SW 1271 (cell line): ENCODE measurements around the gene FNDC10.
A peak's percentile ranks its signal among the peaks of the same experiment; 100 is the strongest.
"Not testable (repeated sequence)": the region's sequence is repeated elsewhere in the genome, so short reads cannot be mapped to it uniquely, and the experiment has no call there.

Source experiments
- DNase-seq, 2 experiments: peaks; one replicate each; lab custom pipeline; 2025; lab: John Stamatoyannopoulos, UW

Gene FNDC10

GRCh38 chr1:1567152-1567875, 32.6 kb downstream of the FNDC10 start:
- no peak for DNase-seq

- DNase-seq = no peak
Measured at GRCh38 chr1:1565340-1565739, 34.6 kb downstream of the FNDC10 start.

- no peak for DNase-seq
Measured at GRCh38 chr1:1564268-1564667, 35.7 kb downstream of the FNDC10 start.

DNA sequence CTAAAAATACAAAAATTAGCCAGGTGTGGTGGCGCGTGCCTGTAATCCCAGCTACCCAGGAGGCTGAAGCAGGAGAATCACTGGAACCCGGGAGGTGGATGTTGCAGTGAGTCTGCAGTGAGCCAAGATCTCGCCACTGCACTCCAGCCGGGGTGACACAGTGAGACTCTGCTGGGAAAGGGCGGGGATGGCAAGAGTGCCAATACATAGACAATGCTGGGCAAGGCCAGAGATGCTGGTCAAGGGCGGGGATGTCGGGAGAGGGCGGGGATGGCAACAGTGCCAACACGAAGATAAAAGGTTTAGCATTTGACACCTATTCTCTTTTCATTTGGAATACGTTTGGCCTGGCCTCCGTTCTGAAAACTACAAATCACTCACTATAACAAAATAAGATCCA, 36.2 kb downstream of the FNDC10 start:
- no peak for DNase-seq

- no peak for DNase-seq
Measured at GRCh38 chr1:1562556-1563195, 37.3 kb downstream of the FNDC10 start.

GRCh38 chr1:1561801-1562470, 38.0 kb downstream of the FNDC10 start:
- DNase-seq = no peak

DNA sequence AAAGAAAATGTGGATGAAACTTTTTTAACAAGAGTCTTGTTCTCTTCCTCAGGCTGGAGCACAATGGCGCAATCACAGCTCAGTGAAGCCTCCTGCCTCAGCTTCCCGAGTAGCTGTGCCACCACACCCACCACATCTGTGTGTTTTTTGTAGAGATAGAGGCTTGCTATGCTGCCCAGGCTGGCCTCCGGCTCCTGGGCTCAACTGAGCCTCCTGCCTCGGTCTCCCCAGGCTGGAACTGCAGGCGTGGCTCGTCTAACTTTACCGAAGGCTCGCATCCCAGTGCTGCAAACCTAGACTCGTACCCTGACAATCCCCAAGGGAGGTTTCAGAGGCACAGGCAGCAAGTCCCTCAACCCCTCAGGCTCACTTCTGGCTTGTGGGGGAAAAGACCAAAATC, 39.8 kb downstream of the FNDC10 start:
- no peak for DNase-seq

GRCh38 chr1:1559066-1559465, 40.9 kb downstream of the FNDC10 start:
- no peak for DNase-seq

- DNase-seq = no peak
Measured at GRCh38 chr1:1558591-1558990, 41.3 kb downstream of the FNDC10 start.

GRCh38 chr1:1557688-1558087, 42.2 kb downstream of the FNDC10 start:
- DNase-seq = not testable (repeated sequence)

GRCh38 chr1:1556961-1557360, 43.0 kb downstream of the FNDC10 start:
- not testable (repeated sequence) for DNase-seq

- no peak for DNase-seq
Measured at GRCh38 chr1:1556505-1556904, 43.4 kb downstream of the FNDC10 start.

DNA sequence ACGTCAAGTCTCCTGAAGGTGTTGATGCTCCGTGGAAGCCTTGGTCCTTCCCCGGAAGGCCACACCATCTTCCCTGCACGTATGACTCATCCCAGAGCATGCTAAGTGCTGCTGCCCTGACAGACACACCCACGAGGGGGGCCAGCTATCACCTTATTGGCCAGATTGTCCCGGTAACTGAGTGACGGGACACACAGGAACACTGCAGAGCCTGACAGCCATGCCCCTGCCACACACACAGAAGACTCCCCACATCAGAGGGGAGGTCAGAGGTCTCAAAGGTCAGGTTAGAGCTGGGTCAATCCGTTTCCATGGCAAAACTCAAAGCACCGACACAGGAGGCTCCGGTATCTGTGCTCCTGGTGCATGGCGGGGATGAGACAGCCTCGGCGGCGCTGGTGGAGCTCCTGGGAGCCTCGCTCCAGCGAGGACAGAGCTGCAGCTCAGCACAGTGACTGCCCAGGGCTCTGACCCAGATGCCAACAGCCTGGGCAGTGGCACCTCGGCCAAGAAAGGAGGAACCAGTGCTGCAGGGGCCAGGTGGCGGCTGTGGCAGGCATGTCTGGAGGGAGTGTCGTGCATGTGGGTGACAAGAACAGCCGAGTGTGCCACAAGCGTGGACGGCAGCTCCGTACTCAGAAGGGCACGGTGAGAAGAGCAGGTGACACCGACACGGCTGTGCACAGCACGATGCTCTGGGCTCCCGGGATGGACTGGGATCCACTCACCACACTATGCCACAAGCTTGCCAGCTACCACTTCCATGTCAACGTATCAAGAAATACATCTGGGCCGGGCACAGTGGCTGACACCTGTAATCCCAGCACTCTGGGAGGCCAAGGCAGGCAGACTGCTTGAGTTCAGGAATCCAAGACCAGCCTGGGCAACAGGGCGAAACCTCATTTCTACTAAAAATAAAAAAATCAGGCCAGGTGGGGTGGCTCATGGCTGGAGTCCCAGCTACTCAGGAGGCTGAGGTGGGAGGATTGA, 44.7 kb downstream of the FNDC10 start:
- DNase-seq = peak in 1 of 2 experiments; percentile 12

GRCh38 chr1:1554550-1554925, 45.4 kb downstream of the FNDC10 start:
- no peak for DNase-seq

DNA sequence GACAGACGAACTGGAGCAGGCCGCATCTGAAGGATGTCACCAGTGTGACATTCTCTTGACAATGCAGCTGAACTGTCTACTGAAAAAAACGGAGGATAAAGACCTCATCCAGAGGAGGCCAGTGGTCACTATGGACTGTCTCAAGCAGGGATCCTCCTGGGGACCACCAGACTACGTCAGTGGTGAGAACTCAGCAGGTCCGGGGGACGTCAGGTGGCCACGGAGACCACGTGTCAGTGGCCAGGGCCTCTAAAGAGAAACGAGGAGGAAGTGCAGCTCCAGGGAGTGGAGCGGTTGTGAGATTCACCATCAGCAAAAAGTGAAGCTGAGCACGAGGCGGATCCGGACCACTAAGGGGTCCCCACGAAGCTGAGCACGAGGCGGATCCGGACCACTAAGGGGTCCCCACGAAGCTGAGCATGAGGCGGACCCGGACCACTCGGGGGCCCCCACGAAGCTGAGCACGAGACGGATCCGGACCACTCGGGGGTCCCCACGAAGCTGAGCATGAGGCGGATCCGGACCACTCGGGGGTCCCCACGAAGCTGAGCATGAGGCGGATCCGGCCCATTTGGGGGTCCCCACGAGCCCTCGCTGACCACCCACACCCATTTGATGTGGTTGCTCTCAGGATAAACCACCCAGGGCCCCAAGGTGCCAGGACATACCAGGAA, 46.0 kb downstream of the FNDC10 start:
- DNase-seq = no peak

DNA sequence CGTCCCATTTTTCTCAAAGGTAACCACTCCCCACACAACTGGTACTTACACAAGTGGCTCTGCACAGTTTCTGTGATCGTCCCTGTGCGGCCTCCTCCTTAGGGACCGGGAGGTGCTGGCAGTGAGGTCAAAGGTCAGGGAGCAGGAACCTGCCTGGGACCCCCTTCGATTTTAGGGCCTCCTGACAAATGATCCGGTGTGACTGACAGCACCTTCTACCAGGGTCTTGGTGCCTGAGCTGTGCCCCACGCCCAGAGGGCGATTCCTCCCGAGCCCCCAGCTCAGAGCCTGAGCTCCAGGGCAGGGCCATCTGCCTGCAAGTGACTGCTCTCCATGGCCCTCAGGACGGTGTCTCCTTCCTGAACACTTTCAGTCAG, 47.7 kb downstream of the FNDC10 start:
- DNase-seq = no peak

GRCh38 chr1:1551524-1552262, 48.2 kb downstream of the FNDC10 start:
- no peak for DNase-seq

DNA sequence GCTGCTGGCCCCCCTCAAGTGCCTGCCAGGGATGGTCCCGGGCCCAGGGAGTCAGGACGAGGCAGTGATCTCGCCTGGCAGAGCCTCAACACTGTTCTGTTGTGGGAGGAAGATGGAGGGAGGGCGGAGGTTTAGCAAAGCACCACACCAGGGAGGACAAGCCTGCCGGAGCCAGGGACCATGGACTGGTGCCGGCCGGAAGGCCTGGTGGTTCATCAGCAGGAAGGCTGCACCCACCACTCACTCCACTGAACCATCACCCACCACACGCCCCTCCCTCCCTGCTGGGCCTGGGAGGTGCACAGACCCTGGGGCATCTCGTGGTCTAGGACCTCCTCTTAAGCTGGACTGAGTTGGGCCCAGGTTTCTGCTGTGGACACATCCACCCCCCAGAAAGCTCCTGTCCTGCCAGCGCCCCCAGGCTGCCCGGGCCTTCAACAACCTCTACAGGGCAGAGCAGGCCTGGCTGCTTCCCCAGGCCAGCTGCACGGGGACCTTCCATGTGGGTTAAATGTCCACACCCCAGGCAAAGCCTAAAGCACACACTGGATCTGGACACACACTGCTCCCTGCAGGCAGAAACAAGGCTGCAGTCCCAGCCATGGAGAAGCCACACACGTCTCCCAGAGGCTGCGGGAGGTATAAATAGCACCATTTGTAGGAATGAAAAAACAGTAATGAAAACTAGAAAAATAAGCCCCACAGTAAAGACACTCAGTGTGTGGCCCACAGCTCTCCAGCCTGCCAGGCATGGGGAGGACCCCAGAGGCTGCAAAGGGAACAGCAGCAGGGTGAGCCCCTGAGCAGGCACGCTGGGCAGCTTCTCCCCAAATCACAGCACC, 49.1 kb downstream of the FNDC10 start:
- DNase-seq = peak in 1 of 2 experiments; percentile 3

- no peak for DNase-seq
Measured at GRCh38 chr1:1550087-1550486, 49.8 kb downstream of the FNDC10 start.

- no peak for DNase-seq
Measured at GRCh38 chr1:1548591-1548990, 51.3 kb downstream of the FNDC10 start.
